Kidney (tissue), 14 donors: ENCODE data around the gene ZNF664. TPM values are rescaled to one million over a fixed set of nuclear protein-coding genes. Genes with fewer than 3 reads are reported as not detected.
A peak's percentile ranks its signal among the peaks of the same experiment; 100 is the strongest.
"Not testable (repeated sequence)": the region's sequence is repeated elsewhere in the genome, so short reads cannot be mapped to it uniquely, and the experiment has no call there.

Experiments
- DNase-seq, 5 donors: peaks; one replicate each; pipeline ENCODE4 v3.0.0-alpha.2; 2013 to 2020
- FAIRE-seq: peaks from 2 replicates; lab custom pipeline; 2012; peaks lifted over from hg19 to GRCh38; lab: Jason Lieb, UNC
- H3K27ac ChIP-seq, 2 donors: one replicate each; pipeline ENCODE4 v1.7.0; 2013; ENCODE audit warnings: low read depth in 2 of 2, low read length in 2 of 2, inconsistent platforms in 1 of 2
- H3K27me3 ChIP-seq: one replicate; pipeline ENCODE4 v1.7.1; 2013; ENCODE audit warnings: low read length, inconsistent platforms; ENCODE audit not compliant: control insufficient read depth, insufficient read depth
- H3K36me3 ChIP-seq, 3 donors: one replicate each; pipeline versions ENCODE4 v1.7.0 to v1.7.1; 2013; ENCODE audit warnings: low read length in 3 of 3, control low read depth in 1 of 3, inconsistent platforms in 1 of 3; ENCODE audit not compliant: insufficient read depth in 3 of 3, control insufficient read depth in 2 of 3
- H3K4me1 ChIP-seq, 3 donors: one replicate each; pipeline versions ENCODE4 v1.7.0 to v1.7.1; 2013; ENCODE audit warnings: low read length in 3 of 3, inconsistent platforms in 1 of 3, low read depth in 1 of 3; ENCODE audit not compliant: control insufficient read depth in 2 of 3, insufficient read depth in 2 of 3
- H3K4me3 ChIP-seq, 3 donors: one replicate each; pipeline versions ENCODE4 v1.7.0 to v1.8.1; 2013; ENCODE audit warnings: low read length in 3 of 3, control low read depth in 1 of 3, inconsistent platforms in 1 of 3
- H3K9ac ChIP-seq, 3 donors: one replicate each; pipeline versions ENCODE4 v1.7.0 to v1.7.1; 2013; ENCODE audit warnings: low read length in 3 of 3, control low read depth in 1 of 3, inconsistent platforms in 1 of 3
- H3K9me3 ChIP-seq, 3 donors: one replicate each; pipeline versions ENCODE4 v1.7.0 to v1.7.1; 2013; ENCODE audit warnings: low read length in 3 of 3, control low read depth in 1 of 3, inconsistent platforms in 1 of 3; ENCODE audit not compliant: control insufficient read depth in 2 of 3, insufficient read depth in 1 of 3
- intact Hi-C: fragments of 100-400 bp; cut with DNase I; formaldehyde crosslinking; loops from one replicate; pipeline ENCODE4 v1.11.1; 2022
- polyA plus RNA-seq: library from polyadenylated mRNA; stranded (reverse); fragments of 350-450 nt; fragmentation: Illumina TruSeq; extraction: RNeasy Lipid Tissue Mini Kit (QIAGEN cat#74804); gene quantifications from one replicate; pipeline ENCODE4 v1.2.3, GENCODE V29; 2014; ENCODE audit warnings: low read depth, low replicate concordance; ENCODE audit not compliant: insufficient read depth
- total RNA-seq: library from RNA; stranded (reverse); fragmentation: NEBNext Ultra II Directional; extraction: Animal tissue kit (Norgen Biotek cat#: 25700); gene quantifications from one replicate; pipeline ENCODE4 v1.2.1, GENCODE V29; 2021
- TF ChIP-seq, protein P1 (sequence below): IDR thresholded peaks from 3 replicates; pipeline ENCODE4 v1.5.1; 2012; ENCODE audit warnings: mild to moderate bottlenecking, moderate library complexity, borderline replicate concordance; ENCODE audit not compliant: insufficient read depth; ENCODE audit errors: extremely low read depth
- donor health status: control.
- donor health status: control.
- donor health status: control.
- donor health status: control.
- donor health status: control.
- donor health status: DM: yes; HTN: yes; CAD: no.
- donor health status: Normal renal cell carcinoma (clear cell type).

The ZNF664 gene
- total and polyA plus RNA-seq, 2 donors from 2014 or later, result 44.9 to 104 TPM

DNA sequence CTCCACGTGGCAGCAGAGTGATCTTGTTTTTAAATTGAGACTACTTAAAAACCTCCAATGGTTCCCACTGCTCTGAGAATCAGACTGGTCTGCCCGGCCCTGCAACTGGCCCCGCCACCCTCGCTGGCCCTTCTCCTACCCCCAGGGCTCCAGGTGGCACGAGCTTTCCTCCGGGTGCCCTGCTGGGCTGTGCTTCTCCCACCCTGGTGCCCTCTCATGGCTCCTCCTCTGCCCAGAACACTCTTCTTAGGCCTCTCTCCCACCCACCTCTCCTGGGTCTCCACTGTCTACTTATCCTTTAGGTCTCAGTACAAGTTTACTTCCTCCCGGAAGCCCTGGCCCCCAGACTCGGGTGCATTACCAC is 26.9 kb upstream of the ZNF664 start:
- FAIRE-seq (no peak), DNase-seq (no peak)
- TF ChIP-seq, protein P1, sequence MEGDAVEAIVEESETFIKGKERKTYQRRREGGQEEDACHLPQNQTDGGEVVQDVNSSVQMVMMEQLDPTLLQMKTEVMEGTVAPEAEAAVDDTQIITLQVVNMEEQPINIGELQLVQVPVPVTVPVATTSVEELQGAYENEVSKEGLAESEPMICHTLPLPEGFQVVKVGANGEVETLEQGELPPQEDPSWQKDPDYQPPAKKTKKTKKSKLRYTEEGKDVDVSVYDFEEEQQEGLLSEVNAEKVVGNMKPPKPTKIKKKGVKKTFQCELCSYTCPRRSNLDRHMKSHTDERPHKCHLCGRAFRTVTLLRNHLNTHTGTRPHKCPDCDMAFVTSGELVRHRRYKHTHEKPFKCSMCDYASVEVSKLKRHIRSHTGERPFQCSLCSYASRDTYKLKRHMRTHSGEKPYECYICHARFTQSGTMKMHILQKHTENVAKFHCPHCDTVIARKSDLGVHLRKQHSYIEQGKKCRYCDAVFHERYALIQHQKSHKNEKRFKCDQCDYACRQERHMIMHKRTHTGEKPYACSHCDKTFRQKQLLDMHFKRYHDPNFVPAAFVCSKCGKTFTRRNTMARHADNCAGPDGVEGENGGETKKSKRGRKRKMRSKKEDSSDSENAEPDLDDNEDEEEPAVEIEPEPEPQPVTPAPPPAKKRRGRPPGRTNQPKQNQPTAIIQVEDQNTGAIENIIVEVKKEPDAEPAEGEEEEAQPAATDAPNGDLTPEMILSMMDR, result no peak
- peaks cover 0 to 6% (median 5%) of the 10 kb centered on the region in 3 donors for H3K4me1 ChIP-seq
- H3K27me3 ChIP-seq, result no peaks in the 10 kb centered on the region
- no peak overlapping the region for H3K4me3 ChIP-seq
- no peak overlapping the region for H3K27ac ChIP-seq
- peaks cover 0 to 16% (median 13%) of the 10 kb centered on the region in 3 donors for H3K36me3 ChIP-seq
- H3K9me3 ChIP-seq, result no peaks in the 10 kb centered on the region
- no peak overlapping the region for H3K9ac ChIP-seq
- intact Hi-C loops, result no loop called here

DNA sequence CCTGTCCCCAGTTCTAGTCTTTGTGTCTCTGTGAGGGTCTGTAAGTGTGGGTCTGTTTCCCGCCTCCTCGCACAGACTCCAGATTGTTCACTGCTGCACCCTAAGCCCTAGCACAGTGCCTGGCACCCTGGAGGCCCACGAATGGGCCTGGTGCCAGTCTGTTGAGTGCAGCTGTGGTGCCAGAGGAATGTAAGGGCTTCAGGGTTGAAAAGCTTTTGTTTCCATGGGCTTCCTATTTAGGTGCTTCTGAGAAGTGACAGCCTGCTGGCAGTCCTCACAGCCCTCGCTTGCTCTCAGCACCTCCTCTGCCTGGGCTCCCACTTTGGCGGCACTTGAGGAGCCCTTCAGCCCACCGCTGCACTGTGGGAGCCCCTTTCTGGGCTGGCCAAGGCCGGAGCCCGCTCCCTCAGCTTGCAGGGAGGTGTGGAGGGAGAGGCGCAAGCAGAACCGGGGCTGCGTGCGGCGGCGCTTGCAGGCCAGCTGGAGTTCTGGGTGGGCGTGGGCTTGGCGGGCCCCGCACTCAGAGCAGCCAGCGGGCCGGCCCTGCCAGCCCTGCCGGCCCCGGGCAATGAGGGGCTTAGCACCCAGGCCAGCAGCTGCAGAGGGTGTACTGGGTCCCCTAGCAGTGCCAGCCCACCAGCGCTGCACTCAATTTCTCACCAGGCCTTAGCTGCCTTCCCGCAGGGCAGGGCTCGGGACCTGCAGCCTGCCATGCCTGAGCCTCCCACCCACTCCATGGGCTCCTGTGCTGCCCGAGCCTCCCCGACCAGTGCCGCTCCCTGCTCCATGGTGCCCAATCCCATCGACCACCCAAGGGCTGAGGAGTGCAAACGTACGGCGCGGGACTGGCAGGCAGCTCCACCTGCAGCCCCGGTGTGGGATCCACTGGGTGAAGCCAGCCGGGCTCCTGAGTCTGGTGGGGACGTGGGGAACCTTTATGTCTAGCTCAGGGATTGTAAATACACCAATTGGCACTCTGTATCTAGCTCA is 26.2 kb upstream of the ZNF664 start:
- H3K9me3 ChIP-seq, FAIRE-seq, H3K4me1 ChIP-seq, H3K27ac ChIP-seq, DNase-seq, intact Hi-C loops, H3K4me3 ChIP-seq, H3K27me3 ChIP-seq, H3K9ac ChIP-seq: not testable (repeated sequence)
- peaks cover 0 to 12% (median 11%) of the 10 kb centered on the region in 3 donors for H3K36me3 ChIP-seq

DNA sequence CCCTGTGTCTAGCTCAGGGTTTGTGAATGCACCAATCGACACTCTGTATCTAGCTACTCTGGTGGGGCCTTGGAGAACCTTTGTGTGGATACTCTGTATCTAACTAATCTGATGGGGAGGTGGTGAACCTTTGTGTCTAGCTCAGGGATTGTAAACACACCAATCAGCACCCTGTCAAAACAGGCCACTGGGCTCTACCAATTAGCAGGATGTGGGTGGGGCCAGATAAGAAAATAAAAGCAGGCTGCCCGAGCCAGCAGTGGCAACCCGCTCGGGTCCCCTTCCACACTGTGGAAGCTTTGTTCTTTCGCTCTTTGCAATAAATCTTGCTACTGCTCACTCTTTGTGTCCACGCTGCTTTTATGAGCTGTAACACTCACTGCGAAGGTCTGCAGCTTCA is 25.5 kb upstream of the ZNF664 start:
- H3K9ac ChIP-seq, H3K27me3 ChIP-seq, H3K9me3 ChIP-seq, FAIRE-seq, H3K36me3 ChIP-seq, intact Hi-C loops, H3K4me3 ChIP-seq, H3K27ac ChIP-seq, DNase-seq: not testable (repeated sequence)
- H3K4me1 ChIP-seq, result peaks cover 0 to 11% (median 9%) of the 10 kb centered on the region in 3 donors

DNA sequence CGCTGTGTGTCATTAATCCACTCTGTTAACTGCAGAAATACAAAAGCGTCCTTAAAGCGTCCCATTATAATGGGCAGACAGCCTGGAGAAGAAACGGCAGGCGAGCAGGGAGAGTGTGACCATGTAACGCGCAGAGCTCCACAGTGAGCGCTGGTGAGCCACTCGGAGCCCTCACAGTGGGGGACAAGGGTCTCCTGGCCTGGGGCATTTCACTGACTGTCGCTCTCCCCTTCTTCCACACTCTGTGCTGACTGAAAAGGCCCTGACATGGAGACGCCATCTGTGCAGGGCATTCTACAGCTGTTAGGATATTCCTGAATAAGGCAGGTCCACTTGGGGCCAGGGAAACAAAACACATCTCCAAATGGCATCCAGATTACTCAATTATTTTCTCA is 24.6 kb upstream of the ZNF664 start:
- intact Hi-C loops, result no loop called here

More for the DNA sequence above, 24.6 kb upstream of the ZNF664 start:
- Histone ChIP-seq H3K36me3 (peaks cover 0 to 2% (median 0%) of the 10 kb centered on the region in 3 donors), H3K27me3 (no peaks in the 10 kb centered on the region), H3K4me1 (peaks cover 0 to 11% (median 9%) of the 10 kb centered on the region in 3 donors), H3K9me3 (no peaks in the 10 kb centered on the region), H3K4me3 (no peak overlapping the region), H3K27ac (peak overlapping the region in 1 of 2 donors; percentile 7), H3K9ac (no peak overlapping the region)
- no peak for FAIRE-seq
- TF ChIP-seq, protein P1, result no peak
- DNase-seq, result no peak
